Stimulated activated CD4-positive, alpha-beta T cell treated with anti-CD3 and anti-CD28 coated beads, TNF-alpha, amount 100 ng/mL, for 24 hours (primary cell): ENCODE results near the gene FAM47C.
"Not testable (repeated sequence)": the region's sequence is repeated elsewhere in the genome, so short reads cannot be mapped to it uniquely, and the experiment has no call there.

Experiments
- DNase-seq, 3 experiments: peaks; one replicate each; pipeline ENCODE4 v3.0.0-alpha.2; 2020; ENCODE audit warnings: low read depth in 3 of 3

FAM47C gene

GRCh38 chrX:37008182-37008581, at the start of gene FAM47C:
TSS of gene FAM47C (plus strand) at chrX:37008366. CDS start at chrX:37008411, 45 bp downstream.
- not testable (repeated sequence) for DNase-seq

- no peak for DNase-seq
These were observed 46.6 kb upstream of the FAM47C start for GRCh38 chrX:36961590-36961989.

GRCh38 chrX:36963069-36963808, 44.9 kb upstream of the FAM47C start:
- DNase-seq = no peak

- no peak for DNase-seq
These were observed 44.3 kb upstream of the FAM47C start for GRCh38 chrX:36963852-36964251.

- DNase-seq = no peak
These were observed 34.6 kb upstream of the FAM47C start for GRCh38 chrX:36973575-36973974.

GRCh38 chrX:36974911-36975310, 33.3 kb upstream of the FAM47C start:
- DNase-seq = no peak

- DNase-seq = no peak
These were observed 29.3 kb upstream of the FAM47C start for GRCh38 chrX:36978886-36979285.

- DNase-seq = no peak
These were observed 24.3 kb upstream of the FAM47C start for GRCh38 chrX:36983831-36984230.

GRCh38 chrX:36985416-36986209, 22.6 kb upstream of the FAM47C start:
- DNase-seq = not testable (repeated sequence)

GRCh38 chrX:36986231-36986630, 21.9 kb upstream of the FAM47C start:
- DNase-seq = no peak

GRCh38 chrX:36987212-36987611, 21.0 kb upstream of the FAM47C start:
- DNase-seq = not testable (repeated sequence)

GRCh38 chrX:37000140-37000539, 8.0 kb upstream of the FAM47C start:
- no peak for DNase-seq

- DNase-seq = no peak
These were observed 2.3 kb downstream of the FAM47C start for GRCh38 chrX:37010496-37010895.

- DNase-seq = not testable (repeated sequence)
These were observed 26.1 kb downstream of the FAM47C start for GRCh38 chrX:37034260-37034659.

- not testable (repeated sequence) for DNase-seq
These were observed 28.6 kb downstream of the FAM47C start for GRCh38 chrX:37036674-37037220.

GRCh38 chrX:37038814-37039213, 30.6 kb downstream of the FAM47C start:
- DNase-seq = not testable (repeated sequence)

- not testable (repeated sequence) for DNase-seq
These were observed 35.1 kb downstream of the FAM47C start for GRCh38 chrX:37042956-37043885.

GRCh38 chrX:37047776-37048175, 39.6 kb downstream of the FAM47C start:
- DNase-seq = no peak

- DNase-seq = not testable (repeated sequence)
These were observed 49.4 kb downstream of the FAM47C start for GRCh38 chrX:37057572-37057971.

- no peak for DNase-seq
These were observed 52.8 kb downstream of the FAM47C start for GRCh38 chrX:37060999-37061398.
